ENCODE results near the gene RASGRP1.
A peak's percentile ranks its signal among the peaks of the same experiment; 100 is the strongest.
"Not testable (repeated sequence)": the region's sequence is repeated elsewhere in the genome, so short reads cannot be mapped to it uniquely, and the experiment has no call there.

RASGRP1 gene

GRCh38 chr15:38564557-38565286, at the start of gene RASGRP1:
TSS of gene RASGRP1 (minus strand) at chr15:38564814. CDS start at chr15:38564628, 186 bp downstream.
- DNase-seq, result peak; percentile 85

GRCh38 chr15:38613085-38613484, 48.5 kb upstream of the RASGRP1 start:
- no peak for DNase-seq

- DNase-seq, result peak; percentile 25
Observed at GRCh38 chr15:38612159-38612863, 47.7 kb upstream of the RASGRP1 start.

- peak; percentile 57 for DNase-seq
Observed at GRCh38 chr15:38611228-38611627, 46.6 kb upstream of the RASGRP1 start.

- DNase-seq, result no peak
Observed at GRCh38 chr15:38610748-38611147, 46.1 kb upstream of the RASGRP1 start.

- no peak for DNase-seq
Observed at GRCh38 chr15:38609097-38609738, 44.6 kb upstream of the RASGRP1 start.

GRCh38 chr15:38608682-38609081, 44.1 kb upstream of the RASGRP1 start:
- no peak for DNase-seq

- peak; percentile 27 for DNase-seq
Observed at GRCh38 chr15:38605744-38606143, 41.1 kb upstream of the RASGRP1 start.

GRCh38 chr15:38603672-38604071, 39.1 kb upstream of the RASGRP1 start:
- no peak for DNase-seq

- no peak for DNase-seq
Observed at GRCh38 chr15:38602910-38603670, 38.5 kb upstream of the RASGRP1 start.

- DNase-seq, result no peak
Observed at GRCh38 chr15:38600236-38600635, 35.6 kb upstream of the RASGRP1 start.

GRCh38 chr15:38598749-38599148, 34.1 kb upstream of the RASGRP1 start:
- no peak for DNase-seq

- no peak for DNase-seq
Observed at GRCh38 chr15:38597219-38597800, 32.7 kb upstream of the RASGRP1 start.

- DNase-seq, result no peak
Observed at GRCh38 chr15:38593524-38593923, 28.9 kb upstream of the RASGRP1 start.

- peak; percentile 41 for DNase-seq
Observed at GRCh38 chr15:38589502-38589901, 24.9 kb upstream of the RASGRP1 start.

GRCh38 chr15:38588672-38589071, 24.1 kb upstream of the RASGRP1 start:
- DNase-seq, result no peak

GRCh38 chr15:38587214-38587613, 22.6 kb upstream of the RASGRP1 start:
- DNase-seq, result no peak

- not testable (repeated sequence) for DNase-seq
Observed at GRCh38 chr15:38586005-38586404, 21.4 kb upstream of the RASGRP1 start.

- no peak for DNase-seq
Observed at GRCh38 chr15:38578626-38579025, 14.0 kb upstream of the RASGRP1 start.

- no peak for DNase-seq
Observed at GRCh38 chr15:38577424-38577987, 12.9 kb upstream of the RASGRP1 start.

- no peak for DNase-seq
Observed at GRCh38 chr15:38576837-38577236, 12.2 kb upstream of the RASGRP1 start.

- no peak for DNase-seq
Observed at GRCh38 chr15:38576261-38576660, 11.6 kb upstream of the RASGRP1 start.

Measured in NK-92 treated with Interleukin-12 subunit alpha and Interleukin-12 subunit beta, amount 100 ng/mL, for 24 hours (cell line).